HG03196 (cell line): Measurements from ENCODE around the gene EXOSC7.
"Not testable (repeated sequence)": the region's sequence is repeated elsewhere in the genome, so short reads cannot be mapped to it uniquely, and the experiment has no call there.

Experiments
- ATAC-seq: cut with Tn5 transposase; IDR thresholded peaks from one replicate; pipeline ENCODE4 v1.9.1; 2021; ENCODE audit not compliant: unreplicated experiment

The EXOSC7 gene

DNA sequence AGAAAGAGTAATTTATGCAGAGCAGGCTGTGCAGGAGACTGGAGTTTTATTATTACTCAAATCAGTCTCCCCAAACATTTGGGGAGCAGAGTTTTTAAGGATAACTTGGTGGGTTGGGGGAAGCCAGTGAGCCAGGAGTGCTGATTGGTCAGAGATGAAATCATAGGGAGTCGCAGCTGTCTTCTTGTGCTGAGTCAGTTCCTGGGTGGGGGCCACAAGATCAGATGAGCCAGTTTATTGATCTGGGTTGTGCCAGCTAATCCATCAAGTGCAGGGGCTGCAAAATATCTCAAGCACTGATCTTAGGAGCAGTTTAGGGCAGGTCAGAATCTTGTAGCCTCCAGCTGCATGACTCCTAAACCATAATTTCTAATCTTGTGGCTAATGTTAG is 77.8 kb downstream of the EXOSC7 start:
- ATAC-seq: not testable (repeated sequence)

DNA sequence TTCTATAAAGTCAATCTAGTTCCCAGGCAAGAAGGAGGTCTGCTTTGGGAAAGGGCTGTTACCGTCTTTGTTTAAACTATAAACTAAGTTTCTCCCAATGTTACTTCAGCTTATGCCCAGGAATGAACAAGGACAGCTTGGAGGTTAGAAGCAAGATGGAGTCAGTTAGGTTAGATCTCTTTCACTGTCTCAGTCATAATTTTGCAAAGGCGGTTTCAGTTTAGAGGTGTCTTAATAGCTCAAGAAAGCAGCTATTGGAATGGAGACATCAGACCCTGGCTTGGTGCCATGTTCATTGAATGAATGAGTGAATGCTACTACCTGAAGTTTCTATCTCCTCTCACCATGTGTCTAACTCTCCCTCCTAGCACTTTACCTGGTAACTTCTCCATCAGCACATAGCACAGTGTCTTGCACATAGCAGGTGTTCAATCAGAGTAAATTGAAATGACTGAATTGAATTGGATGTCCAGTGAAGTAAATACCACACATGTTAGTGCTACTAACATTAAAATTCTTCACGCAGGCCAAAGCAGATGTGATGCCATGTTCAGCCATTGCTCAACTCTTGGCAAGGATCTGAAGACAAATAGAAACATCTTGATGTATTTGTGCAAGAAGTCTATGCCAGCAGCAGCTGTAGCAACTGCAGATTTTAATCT is 78.3 kb downstream of the EXOSC7 start:
- no peak for ATAC-seq

DNA sequence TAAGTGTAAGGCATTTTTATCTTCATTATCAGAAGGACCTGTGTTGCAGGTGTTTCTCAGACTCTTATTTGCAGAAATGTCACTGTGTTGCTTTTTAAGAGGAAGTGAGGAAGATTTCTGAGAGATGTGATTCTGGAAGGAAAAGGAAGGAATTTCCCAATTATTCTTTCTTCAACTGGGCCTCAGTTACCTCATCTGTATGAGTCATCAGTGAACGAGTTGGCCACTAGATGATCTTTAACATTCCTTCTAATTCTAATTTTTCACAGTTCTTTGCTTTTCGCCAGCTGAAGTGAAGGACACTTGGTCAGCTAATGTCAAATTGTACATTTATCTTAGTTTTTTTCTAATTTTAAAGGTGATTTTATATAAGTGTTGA is 79.0 kb downstream of the EXOSC7 start:
- no peak for ATAC-seq

DNA sequence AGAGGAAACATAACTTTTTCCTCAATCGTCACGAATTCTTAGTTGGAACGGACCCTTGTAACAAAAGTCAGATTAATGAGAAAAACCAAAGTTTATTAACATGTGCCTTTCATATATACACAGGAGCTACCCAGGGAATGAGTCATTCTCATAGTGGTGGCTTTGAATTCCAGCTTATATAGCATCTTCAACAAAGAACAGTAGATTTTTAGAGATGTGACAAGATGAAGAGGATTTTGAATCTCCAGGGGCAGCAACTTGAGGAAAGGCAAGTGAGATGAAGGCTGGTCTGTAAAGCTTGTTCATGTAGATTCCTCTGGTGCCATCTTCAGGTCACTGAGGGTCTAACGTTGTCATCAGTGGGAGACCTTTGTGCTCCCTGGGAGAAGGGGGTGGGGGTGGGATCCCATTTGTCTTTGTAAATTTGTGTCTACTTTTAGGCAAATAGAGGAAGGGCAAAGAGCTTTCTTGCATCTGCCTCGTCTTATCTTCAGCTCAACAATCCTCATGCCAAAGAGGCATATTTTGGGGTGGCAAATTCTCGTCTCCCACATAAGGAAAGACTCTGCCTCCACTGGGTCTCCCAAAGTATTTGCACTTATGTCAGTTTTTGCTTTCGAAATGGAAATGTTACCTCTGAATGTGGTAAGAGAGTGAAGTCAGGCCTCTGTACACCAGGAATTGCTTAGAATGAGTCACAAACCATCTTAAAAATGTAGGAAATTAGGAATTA is 79.5 kb downstream of the EXOSC7 start:
- no peak for ATAC-seq

DNA sequence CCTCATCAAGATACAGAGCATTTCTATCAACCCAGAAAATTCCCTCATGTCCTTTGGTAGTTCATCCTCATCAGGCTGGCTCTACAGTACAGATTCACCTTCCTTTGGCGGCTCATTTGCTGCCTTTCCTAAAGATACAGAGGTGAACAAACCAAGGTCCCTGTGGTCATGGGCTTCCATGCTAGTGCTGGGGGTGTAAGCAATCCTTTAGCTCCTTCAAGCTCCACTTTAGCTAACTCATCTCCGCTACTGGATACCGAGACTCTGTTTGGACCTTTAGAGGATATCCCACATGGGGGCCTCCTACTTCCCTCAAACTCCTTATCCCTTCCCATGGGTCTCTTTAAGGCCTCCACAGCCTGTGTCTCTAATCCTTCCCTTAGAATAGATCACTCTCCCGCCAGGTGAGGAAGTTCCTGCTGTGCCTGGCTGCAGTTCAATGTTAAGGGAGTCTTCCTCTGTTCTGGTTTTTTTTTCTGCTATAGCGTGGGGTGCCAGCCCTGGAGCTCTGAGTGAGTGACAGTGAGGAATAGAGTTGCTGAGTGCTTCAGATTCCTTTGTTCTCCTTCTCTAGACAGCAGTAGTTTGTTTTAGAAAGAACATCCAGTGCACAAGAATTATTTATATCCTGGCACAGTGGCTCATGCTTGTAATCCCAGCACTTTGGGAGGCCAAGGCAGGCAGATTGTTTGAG is 80.7 kb downstream of the EXOSC7 start:
- ATAC-seq: no peak

DNA sequence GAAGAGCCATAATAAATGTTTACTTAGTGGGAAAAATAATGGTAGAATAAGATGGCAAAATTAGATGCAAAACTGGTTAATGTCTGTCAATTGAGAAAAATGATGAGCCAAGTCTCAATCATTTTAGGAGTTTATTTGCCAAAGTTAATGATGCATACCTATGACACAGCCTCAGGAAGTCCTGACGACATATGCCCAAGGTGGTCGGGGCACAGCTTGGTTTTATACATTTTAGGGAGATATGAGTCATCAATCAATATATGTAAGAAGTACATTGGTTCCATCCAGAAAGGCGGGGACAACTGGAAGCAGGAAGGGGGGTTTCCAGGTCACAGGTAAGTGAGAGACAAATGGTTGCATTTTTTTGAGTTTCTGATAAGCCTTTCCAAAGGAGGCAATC is 81.5 kb downstream of the EXOSC7 start:
- no peak for ATAC-seq

DNA sequence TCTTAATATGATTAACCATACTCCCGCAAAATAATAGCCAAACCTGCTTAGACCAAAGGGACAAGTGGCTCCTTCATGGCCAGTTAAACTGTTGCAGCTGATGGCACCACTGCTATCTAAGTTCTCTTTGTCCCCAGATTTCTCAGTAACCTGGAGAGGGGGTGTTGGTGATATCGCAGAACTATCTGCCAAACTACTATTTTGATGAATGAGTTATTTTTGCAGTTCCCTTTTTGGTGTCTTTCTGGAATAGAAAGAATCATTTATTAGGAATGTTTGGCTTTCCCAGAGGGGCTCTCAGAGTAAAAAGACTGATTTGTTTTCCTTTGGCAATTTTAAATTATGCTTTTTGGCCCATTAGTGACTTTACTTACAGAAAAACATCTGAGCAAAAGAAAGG is 83.1 kb downstream of the EXOSC7 start:
- no peak for ATAC-seq

DNA sequence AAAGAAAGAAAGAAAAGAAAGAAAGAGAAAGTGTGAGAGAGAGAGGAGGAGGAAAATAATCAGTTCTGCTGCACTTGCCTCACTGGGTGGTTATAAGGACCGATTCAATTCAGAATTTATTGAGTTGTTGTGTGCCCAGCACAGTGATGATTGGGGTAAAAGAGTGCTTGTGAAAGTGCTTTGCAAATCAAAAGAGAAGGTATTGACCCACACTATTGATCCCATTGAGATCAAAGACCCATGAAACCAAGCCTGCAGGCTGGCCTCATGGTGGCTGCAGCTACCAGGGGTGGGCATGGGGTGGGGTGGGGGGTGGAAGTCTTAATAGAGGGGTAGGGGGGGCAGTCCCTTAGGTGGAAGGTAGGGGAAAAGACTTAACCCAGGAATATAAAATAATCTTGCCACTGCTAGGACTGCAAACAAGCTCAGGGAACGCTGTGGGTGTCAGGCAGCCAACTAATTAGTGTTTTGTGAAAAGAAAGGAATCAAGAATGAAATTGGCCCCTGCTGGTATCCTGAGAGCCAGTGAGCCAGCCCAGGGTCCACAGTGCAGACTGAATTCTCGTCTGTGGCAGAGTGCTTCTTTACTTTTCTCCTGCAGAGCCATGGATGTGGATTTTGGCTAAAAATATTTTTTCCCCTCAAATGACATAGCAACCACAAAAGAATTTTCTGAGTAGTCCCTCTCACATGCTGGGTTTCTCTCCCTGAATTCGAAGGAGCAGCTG is 84.3 kb downstream of the EXOSC7 start:
- no peak for ATAC-seq
